ENCODE data around the gene AGER. TPM values are rescaled to one million over a fixed set of nuclear protein-coding genes. Genes with fewer than 3 reads are reported as not detected.

AGER gene
- total and polyA plus RNA-seq, 9 of the 15 experiments (the other 6 are each of a cell fraction or from before 2014, with no cell fraction given) = 1.2 to 11.5 (median 4.1) TPM

DNA sequence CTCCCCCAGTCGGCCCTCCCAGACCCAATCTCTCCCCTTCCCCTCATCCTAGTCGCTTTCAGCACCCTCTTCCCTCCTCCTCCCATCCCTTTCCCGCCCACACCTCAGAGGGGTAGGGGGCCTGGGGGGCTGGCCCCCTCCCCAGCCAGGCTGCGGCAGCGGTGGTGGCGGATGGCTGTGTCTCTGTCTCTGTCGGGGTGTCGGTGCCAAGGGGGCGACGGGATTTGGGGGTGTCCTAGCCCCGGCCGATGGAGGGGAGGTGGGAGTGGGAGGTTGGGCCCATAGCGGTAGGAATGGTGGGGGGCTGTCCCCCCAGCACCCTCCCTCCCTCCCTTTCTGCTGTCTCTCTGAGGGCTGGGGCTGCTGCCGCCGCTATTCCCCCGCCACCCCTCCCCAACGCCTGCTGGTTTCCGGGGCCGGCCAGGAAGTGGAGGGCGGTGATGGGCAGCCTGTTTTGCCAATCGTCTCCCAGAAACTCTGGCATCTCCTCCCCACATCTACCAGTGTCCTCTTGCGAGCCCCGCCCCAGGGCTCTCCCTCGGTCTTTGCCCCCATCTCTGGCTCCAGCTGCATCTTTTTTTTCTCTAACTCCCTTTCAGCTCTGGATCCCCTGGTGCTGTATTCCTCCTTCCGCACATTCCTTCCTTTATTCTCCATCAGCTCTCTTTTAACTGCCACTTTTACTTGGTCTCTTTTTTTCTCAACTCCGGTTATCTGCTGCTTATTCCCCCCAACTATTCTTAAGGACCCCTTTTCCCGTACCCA lies 8.2 kb downstream of the AGER start, which contains the start of gene AGPAT1 (continued):
- TF ChIP-seq PTTG1 (tag; IDR thresholded peaks at IDR 0.05; ENCODE audit: low read depth) (no peak), POLR3A (IDR thresholded peaks at IDR 0.05; ENCODE audit: borderline replicate concordance, extremely low read depth, insufficient read depth, insufficient read length) (no peak), TOE1 (IDR thresholded peaks at IDR 0.05; ENCODE audit: borderline replicate concordance) (no peak; the same call in 1 of the 2 replicates), TOE1 (CRISPR knock-in tag; IDR thresholded peaks at IDR 0.05; ENCODE audit: borderline replicate concordance, low read depth) (no peak), SRSF1 (IDR thresholded peaks at IDR 0.05; ENCODE audit: low read depth, low read length) (no peak), ZNF124 (CRISPR knock-in tag; IDR thresholded peaks at IDR 0.05) (no peak), TFE3 (CRISPR knock-in tag; IDR thresholded peaks at IDR 0.05) (no peak), HEY1 (CRISPR knock-in tag; IDR thresholded peaks at IDR 0.05; ENCODE audit: borderline replicate concordance) (no peak), ZNF174 (CRISPR knock-in tag; IDR thresholded peaks at IDR 0.05) (0 out of 2 replicates have a peak, but pooled peaks have one; percentile 24), RBM34 (IDR thresholded peaks at IDR 0.05; ENCODE audit: borderline replicate concordance, insufficient read depth, low read length) (no peak), ZNF212 (CRISPR knock-in tag; IDR thresholded peaks at IDR 0.05) (no peak), NCOA1 (IDR thresholded peaks at IDR 0.05; ENCODE audit: low read depth) (no peak), ZNF551 (CRISPR knock-in tag; IDR thresholded peaks at IDR 0.05) (no peak), ZNF134 (CRISPR knock-in tag; conservative IDR thresholded peaks at IDR 0.05) (no peak), E2F8 (IDR thresholded peaks at IDR 0.05; ENCODE audit: low read depth, partially characterized antibody) (peak; percentile 46), ZNF445 (CRISPR knock-in tag; IDR thresholded peaks at IDR 0.05; ENCODE audit: low read depth) (no peak)
- TF ChIP-seq, protein P1, sequence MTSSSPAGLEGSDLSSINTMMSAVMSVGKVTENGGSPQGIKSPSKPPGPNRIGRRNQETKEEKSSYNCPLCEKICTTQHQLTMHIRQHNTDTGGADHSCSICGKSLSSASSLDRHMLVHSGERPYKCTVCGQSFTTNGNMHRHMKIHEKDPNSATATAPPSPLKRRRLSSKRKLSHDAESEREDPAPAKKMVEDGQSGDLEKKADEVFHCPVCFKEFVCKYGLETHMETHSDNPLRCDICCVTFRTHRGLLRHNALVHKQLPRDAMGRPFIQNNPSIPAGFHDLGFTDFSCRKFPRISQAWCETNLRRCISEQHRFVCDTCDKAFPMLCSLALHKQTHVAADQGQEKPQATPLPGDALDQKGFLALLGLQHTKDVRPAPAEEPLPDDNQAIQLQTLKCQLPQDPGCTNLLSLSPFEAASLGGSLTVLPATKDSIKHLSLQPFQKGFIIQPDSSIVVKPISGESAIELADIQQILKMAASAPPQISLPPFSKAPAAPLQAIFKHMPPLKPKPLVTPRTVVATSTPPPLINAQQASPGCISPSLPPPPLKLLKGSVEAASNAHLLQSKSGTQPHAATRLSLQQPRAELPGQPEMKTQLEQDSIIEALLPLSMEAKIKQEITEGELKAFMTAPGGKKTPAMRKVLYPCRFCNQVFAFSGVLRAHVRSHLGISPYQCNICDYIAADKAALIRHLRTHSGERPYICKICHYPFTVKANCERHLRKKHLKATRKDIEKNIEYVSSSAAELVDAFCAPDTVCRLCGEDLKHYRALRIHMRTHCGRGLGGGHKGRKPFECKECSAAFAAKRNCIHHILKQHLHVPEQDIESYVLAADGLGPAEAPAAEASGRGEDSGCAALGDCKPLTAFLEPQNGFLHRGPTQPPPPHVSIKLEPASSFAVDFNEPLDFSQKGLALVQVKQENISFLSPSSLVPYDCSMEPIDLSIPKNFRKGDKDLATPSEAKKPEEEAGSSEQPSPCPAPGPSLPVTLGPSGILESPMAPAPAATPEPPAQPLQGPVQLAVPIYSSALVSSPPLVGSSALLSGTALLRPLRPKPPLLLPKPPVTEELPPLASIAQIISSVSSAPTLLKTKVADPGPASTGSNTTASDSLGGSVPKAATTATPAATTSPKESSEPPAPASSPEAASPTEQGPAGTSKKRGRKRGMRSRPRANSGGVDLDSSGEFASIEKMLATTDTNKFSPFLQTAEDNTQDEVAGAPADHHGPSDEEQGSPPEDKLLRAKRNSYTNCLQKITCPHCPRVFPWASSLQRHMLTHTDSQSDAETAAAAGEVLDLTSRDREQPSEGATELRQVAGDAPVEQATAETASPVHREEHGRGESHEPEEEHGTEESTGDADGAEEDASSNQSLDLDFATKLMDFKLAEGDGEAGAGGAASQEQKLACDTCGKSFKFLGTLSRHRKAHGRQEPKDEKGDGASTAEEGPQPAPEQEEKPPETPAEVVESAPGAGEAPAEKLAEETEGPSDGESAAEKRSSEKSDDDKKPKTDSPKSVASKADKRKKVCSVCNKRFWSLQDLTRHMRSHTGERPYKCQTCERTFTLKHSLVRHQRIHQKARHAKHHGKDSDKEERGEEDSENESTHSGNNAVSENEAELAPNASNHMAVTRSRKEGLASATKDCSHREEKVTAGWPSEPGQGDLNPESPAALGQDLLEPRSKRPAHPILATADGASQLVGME (CRISPR knock-in tag; IDR thresholded peaks at IDR 0.05) = no peak
